Measurements from ENCODE around the gene POTEI.
"Not testable (repeated sequence)": the region's sequence is repeated elsewhere in the genome, so short reads cannot be mapped to it uniquely, and the experiment has no call there.

Gene POTEI

DNA sequence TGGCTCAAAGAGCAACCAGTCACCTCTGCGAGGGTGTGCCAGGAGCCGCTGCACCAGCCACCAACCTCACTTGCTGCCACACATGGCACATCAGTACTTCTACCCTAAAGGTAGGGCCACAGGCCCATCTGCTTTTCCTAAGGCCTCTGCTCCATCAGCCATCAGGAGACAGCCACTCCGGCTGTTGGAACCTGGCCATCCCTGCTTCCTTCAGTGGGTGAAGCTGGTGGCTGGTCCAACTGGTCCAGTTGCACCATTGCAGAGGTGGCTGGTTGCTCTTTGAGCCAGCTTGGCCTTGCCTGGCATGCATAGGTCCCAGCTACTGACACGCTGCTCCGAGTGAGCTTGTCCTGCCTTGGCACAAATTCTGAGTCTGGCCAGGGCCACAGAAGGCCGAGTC, 53.7 kb downstream of the POTEI start:
- DNase-seq (ENCODE audit: low read depth), result not testable (repeated sequence)

DNA sequence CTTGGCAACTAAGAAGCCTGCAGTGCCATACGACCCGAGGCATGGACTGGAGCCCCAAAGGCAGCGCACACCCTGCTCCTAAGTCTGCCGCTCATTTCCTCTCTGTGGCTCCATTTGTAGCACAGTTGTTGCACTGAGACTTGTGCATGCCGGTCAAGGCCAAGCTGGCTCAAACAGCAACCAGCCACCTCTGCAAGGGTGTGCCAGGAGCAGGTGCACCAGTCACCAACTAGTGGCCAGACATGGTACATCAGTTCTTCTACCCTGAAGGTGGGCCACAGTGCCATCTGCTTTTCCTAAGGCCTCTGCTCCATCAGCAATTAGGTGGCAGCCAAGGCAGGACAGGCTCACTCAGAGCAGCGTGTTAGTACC, 54.4 kb downstream of the POTEI start:
- not testable (repeated sequence) for DNase-seq (ENCODE audit: low read depth)

DNA sequence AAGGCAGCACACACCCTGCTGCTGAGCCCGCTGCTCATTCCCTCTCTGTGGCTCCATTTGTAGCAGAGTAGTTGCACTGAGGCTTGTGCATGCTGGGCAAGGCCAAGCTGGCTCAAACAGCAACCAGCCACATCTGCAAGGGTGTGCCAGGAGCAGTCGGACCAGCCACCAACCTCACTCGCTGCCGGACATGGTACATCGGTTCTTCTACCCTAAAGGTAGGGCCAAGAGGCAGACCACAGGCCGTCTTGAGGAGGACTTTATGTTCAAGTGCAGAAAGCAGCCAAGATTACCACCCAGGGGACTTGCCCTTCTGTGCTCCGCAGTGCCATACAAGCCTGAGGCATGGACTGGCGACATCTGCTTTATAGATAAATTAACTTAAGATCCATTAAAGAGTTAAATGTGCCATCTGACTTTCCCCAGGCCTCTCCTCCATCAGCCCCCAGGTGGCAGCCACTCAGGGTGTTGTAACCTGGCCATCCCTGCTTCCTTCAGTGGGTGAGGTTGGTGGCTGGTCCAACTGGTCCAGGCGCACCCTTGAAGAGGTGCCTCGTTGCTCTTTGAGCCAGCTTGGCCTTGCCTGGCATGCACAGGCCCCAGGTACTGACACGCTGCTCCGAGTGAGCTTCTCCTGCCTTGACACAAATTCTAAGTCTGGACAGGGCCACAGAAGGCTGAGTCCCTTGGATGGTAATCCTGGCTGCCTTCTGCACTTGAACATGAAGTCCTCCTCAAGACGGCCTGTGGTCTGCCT, 55.0 kb downstream of the POTEI start:
- DNase-seq (ENCODE audit: low read depth), result not testable (repeated sequence)

DNA sequence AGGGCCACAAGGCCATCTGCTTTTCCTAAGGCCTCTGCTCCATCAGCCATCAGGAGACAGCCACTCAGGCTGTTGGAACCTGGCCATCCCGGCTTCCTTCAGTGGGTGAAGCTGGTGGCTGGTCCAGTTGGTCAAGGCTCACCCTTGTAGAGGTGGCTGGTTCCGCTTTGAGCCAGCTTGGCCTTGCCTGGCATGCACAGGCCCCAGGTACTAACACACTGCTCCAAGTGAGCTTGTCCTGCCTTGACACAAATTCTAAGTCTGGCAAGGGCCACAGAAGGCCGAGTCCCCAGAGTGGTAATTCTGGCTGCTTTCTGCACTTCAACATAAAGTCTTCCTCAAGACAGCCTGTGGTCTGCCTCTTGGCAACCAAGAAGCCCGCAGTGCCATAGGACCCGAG, 56.2 kb downstream of the POTEI start:
- not testable (repeated sequence) for DNase-seq (ENCODE audit: low read depth)

DNA sequence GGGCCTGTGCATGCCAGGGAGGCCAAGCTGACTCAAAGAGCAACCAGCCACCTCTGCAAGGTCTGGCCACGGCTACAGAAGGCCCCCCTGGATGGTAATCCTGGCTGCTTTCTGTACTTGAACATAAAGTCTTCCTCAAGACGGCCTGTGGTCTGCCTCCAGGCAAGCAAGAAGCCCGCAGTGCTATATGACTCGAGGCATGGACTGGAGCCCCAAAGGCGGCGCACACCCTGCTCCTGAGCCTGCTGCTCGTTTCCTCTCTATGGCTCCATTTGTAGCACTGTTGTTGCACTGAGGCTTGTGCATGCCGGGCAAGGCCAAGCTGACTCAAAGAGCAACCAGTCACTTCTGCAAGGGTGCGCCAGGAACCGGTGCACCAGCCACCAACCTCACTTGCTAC, 57.3 kb downstream of the POTEI start:
- DNase-seq (ENCODE audit: low read depth), result not testable (repeated sequence)

DNA sequence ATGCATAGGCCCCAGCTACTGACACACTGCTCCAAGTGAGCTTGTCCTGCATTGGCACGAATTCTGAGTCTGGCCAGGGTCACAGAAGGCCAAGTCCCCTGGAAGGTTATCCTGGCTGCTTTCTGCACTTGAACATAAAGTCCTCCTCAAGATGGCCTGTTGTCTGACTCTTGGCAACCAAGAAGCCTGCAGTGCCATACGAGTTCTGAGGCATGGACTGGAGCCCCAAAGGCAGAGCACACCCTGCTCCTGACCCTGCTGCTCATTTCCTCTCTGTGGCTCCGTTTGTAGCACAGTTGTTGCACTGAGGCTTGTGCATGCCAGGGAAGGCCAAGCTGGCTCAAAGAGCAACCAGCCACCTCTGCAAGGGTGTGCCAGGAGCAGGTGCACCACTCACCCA, 57.9 kb downstream of the POTEI start:
- not testable (repeated sequence) for DNase-seq (ENCODE audit: low read depth)

DNA sequence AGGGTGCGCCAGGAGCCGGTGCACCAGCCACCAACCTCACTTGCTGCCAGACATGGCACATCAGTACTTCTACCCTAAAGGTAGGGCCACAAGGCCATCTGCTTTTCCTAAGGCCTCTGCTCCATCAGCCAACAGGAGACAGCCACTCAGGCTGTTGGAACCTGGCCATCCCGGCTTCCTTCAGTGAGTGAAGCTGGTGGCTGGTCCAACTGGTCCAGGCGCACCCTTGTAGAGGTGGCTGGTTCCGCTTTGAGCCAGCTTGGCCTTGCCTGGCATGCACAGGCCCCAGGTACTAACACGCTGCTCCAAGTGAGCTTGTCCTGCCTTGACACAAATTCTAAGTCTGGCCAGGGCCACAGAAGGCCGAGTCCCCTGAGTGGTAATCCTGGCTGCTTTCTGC, 58.8 kb downstream of the POTEI start:
- not testable (repeated sequence) for DNase-seq (ENCODE audit: low read depth)

DNA sequence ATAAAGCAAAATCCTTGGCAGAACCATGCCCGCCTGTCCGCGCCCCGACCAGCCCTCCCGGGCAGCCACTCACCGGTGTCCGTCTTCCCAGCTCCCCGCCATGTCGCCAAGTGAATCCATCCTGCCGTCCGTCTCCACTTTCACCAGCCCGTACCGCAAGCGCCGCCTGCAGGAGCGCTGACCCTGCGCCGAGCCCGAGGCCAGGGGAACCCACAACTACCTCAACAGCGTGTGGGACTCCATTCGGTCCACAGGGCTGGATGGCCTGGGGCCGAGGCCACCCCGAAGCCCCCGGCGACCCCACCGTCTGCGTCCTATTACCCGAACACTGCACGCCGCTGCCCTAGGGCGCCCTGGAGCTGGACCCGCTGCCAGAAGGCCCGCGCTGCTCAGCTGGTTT, 81.5 kb downstream of the POTEI start:
- not testable (repeated sequence) for DNase-seq (ENCODE audit: low read depth)

DNA sequence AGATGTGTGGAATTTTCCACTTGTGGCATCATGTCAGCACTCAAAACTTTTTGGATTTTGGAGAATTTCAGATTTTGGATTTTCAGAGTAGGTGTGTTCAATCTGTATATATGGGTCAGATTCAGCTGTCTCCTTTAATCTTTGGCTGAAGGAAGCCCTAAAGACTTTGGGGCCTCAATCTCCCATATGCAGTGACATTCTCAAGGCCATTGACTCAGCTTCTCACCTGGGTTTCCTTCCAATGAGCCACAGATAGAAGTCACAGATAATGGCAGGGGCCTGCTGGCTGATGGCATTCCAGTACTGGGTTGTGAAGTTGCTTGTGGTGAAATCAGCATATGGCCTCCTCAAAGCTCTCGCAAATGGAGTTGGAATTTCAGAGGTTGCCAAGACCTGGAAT, 90.3 kb downstream of the POTEI start:
- not testable (repeated sequence) for DNase-seq (ENCODE audit: low read depth)

DNA sequence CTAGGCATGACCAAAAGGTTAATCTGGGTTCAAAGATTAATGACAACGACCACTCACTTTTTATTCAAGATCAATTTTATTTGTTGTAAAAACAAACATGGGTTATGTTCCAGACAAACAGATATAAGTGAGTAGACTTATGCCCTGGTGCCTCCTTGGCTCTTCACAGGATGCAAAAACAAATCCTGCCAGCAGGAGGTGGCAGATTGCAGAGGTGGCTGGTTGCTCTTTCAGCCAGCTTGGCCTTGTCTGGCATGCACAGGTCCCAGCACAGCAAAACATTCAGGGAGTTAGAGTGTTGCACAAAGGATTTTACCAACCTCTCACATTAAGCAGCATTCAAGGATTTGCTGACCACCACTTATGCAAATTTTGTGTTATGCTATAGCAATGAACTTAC, 92.4 kb downstream of the POTEI start:
- not testable (repeated sequence) for DNase-seq (ENCODE audit: low read depth)

Measured in stimulated activated CD8-positive, alpha-beta memory T cell treated with anti-CD3 and anti-CD28 coated beads, Interleukin-7, amount 100 ng/mL, for 24 hours (primary cell).